K562 (cell line): ENCODE data around the gene ZNF426. TPM values are rescaled to one million over a fixed set of nuclear protein-coding genes. Genes with fewer than 3 reads are reported as not detected.

Experiments
- ETV5 ChIP-seq: sonication (generic); formaldehyde crosslinking; IDR thresholded peaks from 2 replicates; pipeline ENCODE4 v1.4.0; 2020; ENCODE audit warnings: low read depth, mild to moderate bottlenecking, missing genetic modification reagents
- HDAC1 ChIP-seq, 2 experiments: fragments of 450-650 bp; IDR thresholded peaks; 2 replicates each; pipeline ENCODE4 v1.6.1; 2016 to 2017; ENCODE audit warnings: inconsistent platforms in 1 of 2, mild to moderate bottlenecking in 1 of 2, moderate library complexity in 1 of 2
- HNRNPL ChIP-seq: fragments of 200-400 bp; formaldehyde crosslinking; IDR thresholded peaks from 2 replicates; pipeline ENCODE4 v1.6.1; 2017; ENCODE audit warnings: low read depth, mild to moderate bottlenecking, low read length
- KDM1A ChIP-seq, 2 experiments: fragments of 450-650 bp; IDR thresholded peaks; 2 replicates each; pipeline ENCODE4 v1.6.1; 2016; ENCODE audit warnings: mild to moderate bottlenecking in 2 of 2
- MAZ ChIP-seq, 2 experiments: fragments of 450-650 bp in 1 of 2; sonication (generic) in 1 of 2; formaldehyde crosslinking; IDR thresholded peaks in 1 of 2; conservative IDR thresholded peaks in 1 of 2; 2 replicates each; pipeline versions ENCODE4 v1.4.0 to v1.5.0; 2020; ENCODE audit warnings: mild to moderate bottlenecking in 1 of 2, missing genetic modification reagents in 1 of 2
- MBD2 ChIP-seq: sonication (generic); IDR thresholded peaks from 2 replicates; pipeline ENCODE4 v1.6.1; 2016; ENCODE audit warnings: low read depth, borderline replicate concordance
- POLR2AphosphoS2 ChIP-seq: IDR thresholded peaks from 2 replicates; pipeline ENCODE4 v1.6.1; 2012; ENCODE audit warnings: low read length, improper control_type of control experiment
- POLR2AphosphoS5 ChIP-seq: IDR thresholded peaks from 2 replicates; pipeline ENCODE4 v1.6.1; 2011; ENCODE audit warnings: mild to moderate bottlenecking, low read depth, low read length, moderate library complexity; ENCODE audit not compliant: control insufficient read depth, insufficient read depth
- RBBP5 ChIP-seq: fragments of 200-600 bp; sonication (generic); IDR thresholded peaks from 2 replicates; pipeline ENCODE4 v1.6.1; 2012; ENCODE audit warnings: borderline replicate concordance, mild to moderate bottlenecking, low read length, control low read depth, inconsistent platforms; ENCODE audit not compliant: insufficient read depth, poor library complexity, severe bottlenecking
- SAFB2 ChIP-seq: fragments of 200-400 bp; formaldehyde crosslinking; IDR thresholded peaks from 2 replicates; pipeline ENCODE4 v1.6.1; 2018; ENCODE audit warnings: borderline replicate concordance, low read length, low read depth, moderate library complexity; ENCODE audit not compliant: severe bottlenecking
- THAP7 ChIP-seq: fragments of 250-450 bp; sonication (Bioruptor Pico); IDR thresholded peaks from 2 replicates; pipeline ENCODE4 v1.5.0; 2021
- ZNF354B ChIP-seq: fragments of 250-450 bp; sonication (Bioruptor Pico); IDR thresholded peaks from 2 replicates; pipeline ENCODE4 v1.4.0; 2020
- ZZZ3 ChIP-seq: fragments of 450-650 bp; IDR thresholded peaks from 2 replicates; pipeline ENCODE4 v1.6.1; 2016; ENCODE audit warnings: antibody characterized with exemption, mild to moderate bottlenecking, moderate library complexity
- polyA plus RNA-seq, 8 experiments: library from polyadenylated mRNA; depleted of rRNA in 4 of 8; stranded (reverse) in 5 of 8; unstranded in 3 of 8; fragments of >200 nt; fragmentation: Nextera tagmentation in 2 of 8; fragmentation: Illumina TruSeq in 1 of 8; extraction: Ambion mirVana in 2 of 8; extraction: Trizol in 1 of 8; gene quantifications; 2 replicates each; pipeline versions ENCODE4 v1.2.1 to v1.2.3, GENCODE V29; 2011 to 2014; ENCODE audit warnings: inconsistent platforms in 1 of 8, missing spikeins in 1 of 8
- total RNA-seq, 7 experiments: library from RNA; depleted of rRNA in 6 of 7; stranded (reverse); fragments of >200 nt in 6 of 7; fragmentation: Illumina TruSeq in 2 of 7; extraction: Trizol in 2 of 7; gene quantifications; 2 replicates each; pipeline versions ENCODE4 v1.2.1 to v1.2.3, GENCODE V29; 2011 to 2021; ENCODE audit warnings: low replicate concordance in 1 of 7
- TF ChIP-seq, protein P1 (sequence below), 2 experiments: fragments of 450-650 bp in 1 of 2; sonication (generic) in 1 of 2; formaldehyde crosslinking in 1 of 2; IDR thresholded peaks; 2 replicates each; pipeline versions ENCODE4 v1.7.1 to v1.9.0; 2016 to 2022; ENCODE audit warnings: inconsistent platforms in 1 of 2, mild to moderate bottlenecking in 1 of 2, missing genetic modification reagents in 1 of 2
- TF ChIP-seq, protein P2 (sequence below): fragments of 450-650 bp; formaldehyde crosslinking; IDR thresholded peaks from 2 replicates; pipeline ENCODE4 v1.4.0; 2022; ENCODE audit warnings: missing genetic modification characterization

The ZNF426 gene
- total and polyA plus RNA-seq, 9 of the 15 experiments (the other 6 are each of a cell fraction or from before 2014, with no cell fraction given): 3.2 to 14.3 (median 6.9) TPM

GRCh38 chr19:9538183-9539058 lies at the start of gene ZNF426 (continued):
- TF ChIP-seq MAZ (CRISPR knock-in tag; conservative IDR thresholded peaks at IDR 0.05 in 1 of 2, IDR thresholded peaks at IDR 0.05 in 1 of 2) (peak in 1 of 2 experiments; percentile 82; a peak in 2 of 4 replicates), ZNF354B (no peak), SAFB2 (no peak), POLR2AphosphoS2 (no peak), THAP7 (no peak), RBBP5 (peak; percentile 78), POLR2AphosphoS5 (peak; percentile 68), HNRNPL (no peak), MBD2 (peak; percentile 63; the same call in 1 of the 2 replicates), HDAC1 (IDR thresholded peaks at IDR 0.05) (peak in 1 of 2 experiments; percentile 69; a peak in 2 of 4 replicates), ZZZ3 (peak; percentile 69; the same call in 1 of the 2 replicates), ETV5 (CRISPR knock-in tag) (no peak), KDM1A (IDR thresholded peaks at IDR 0.05) (no peak)
- TF ChIP-seq, protein P1, sequence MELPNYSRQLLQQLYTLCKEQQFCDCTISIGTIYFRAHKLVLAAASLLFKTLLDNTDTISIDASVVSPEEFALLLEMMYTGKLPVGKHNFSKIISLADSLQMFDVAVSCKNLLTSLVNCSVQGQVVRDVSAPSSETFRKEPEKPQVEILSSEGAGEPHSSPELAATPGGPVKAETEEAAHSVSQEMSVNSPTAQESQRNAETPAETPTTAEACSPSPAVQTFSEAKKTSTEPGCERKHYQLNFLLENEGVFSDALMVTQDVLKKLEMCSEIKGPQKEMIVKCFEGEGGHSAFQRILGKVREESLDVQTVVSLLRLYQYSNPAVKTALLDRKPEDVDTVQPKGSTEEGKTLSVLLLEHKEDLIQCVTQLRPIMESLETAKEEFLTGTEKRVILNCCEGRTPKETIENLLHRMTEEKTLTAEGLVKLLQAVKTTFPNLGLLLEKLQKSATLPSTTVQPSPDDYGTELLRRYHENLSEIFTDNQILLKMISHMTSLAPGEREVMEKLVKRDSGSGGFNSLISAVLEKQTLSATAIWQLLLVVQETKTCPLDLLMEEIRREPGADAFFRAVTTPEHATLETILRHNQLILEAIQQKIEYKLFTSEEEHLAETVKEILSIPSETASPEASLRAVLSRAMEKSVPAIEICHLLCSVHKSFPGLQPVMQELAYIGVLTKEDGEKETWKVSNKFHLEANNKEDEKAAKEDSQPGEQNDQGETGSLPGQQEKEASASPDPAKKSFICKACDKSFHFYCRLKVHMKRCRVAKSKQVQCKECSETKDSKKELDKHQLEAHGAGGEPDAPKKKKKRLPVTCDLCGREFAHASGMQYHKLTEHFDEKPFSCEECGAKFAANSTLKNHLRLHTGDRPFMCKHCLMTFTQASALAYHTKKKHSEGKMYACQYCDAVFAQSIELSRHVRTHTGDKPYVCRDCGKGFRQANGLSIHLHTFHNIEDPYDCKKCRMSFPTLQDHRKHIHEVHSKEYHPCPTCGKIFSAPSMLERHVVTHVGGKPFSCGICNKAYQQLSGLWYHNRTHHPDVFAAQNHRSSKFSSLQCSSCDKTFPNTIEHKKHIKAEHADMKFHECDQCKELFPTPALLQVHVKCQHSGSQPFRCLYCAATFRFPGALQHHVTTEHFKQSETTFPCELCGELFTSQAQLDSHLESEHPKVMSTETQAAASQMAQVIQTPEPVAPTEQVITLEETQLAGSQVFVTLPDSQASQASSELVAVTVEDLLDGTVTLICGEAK (IDR thresholded peaks at IDR 0.05): peak; percentile 41; the same call in 1 of the 2 replicates
- TF ChIP-seq, protein P1 (CRISPR knock-in tag; IDR thresholded peaks at IDR 0.05): no peak
- TF ChIP-seq, protein P2, sequence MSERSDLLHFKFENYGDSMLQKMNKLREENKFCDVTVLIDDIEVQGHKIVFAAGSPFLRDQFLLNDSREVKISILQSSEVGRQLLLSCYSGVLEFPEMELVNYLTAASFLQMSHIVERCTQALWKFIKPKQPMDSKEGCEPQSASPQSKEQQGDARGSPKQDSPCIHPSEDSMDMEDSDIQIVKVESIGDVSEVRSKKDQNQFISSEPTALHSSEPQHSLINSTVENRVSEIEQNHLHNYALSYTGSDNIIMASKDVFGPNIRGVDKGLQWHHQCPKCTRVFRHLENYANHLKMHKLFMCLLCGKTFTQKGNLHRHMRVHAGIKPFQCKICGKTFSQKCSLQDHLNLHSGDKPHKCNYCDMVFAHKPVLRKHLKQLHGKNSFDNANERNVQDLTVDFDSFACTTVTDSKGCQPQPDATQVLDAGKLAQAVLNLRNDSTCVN (CRISPR knock-in tag): 0 out of 2 replicates have a peak, but pooled peaks have one; percentile 11
